Chondrocyte (in vitro differentiated cells): Measurements from ENCODE around the gene PCBP2. TPM values are rescaled to one million over a fixed set of nuclear protein-coding genes. Genes with fewer than 3 reads are reported as not detected.

ENCODE experiments used
- DNase-seq: peaks from one replicate; pipeline ENCODE4 v3.0.0; 2021; ENCODE audit warnings: mixed read lengths, low spot score
- H3K27ac Mint-ChIP-seq: one replicate; pipeline ENCODE4 v1.8.0; 2021; ENCODE audit warnings: mild to moderate bottlenecking, moderate library complexity, mixed read lengths; ENCODE audit not compliant: unreplicated experiment
- H3K27me3 Mint-ChIP-seq: 2 replicates; pipeline ENCODE4 v1.8.0; 2021; ENCODE audit warnings: low read depth, mixed read lengths
- H3K36me3 Mint-ChIP-seq: 2 replicates; pipeline ENCODE4 v1.8.0; 2021; ENCODE audit warnings: low read depth, mixed read lengths
- H3K4me1 Mint-ChIP-seq: 2 replicates; pipeline ENCODE4 v1.8.0; 2021; ENCODE audit warnings: low read depth, mild to moderate bottlenecking, mixed read lengths
- H3K4me3 Mint-ChIP-seq: one replicate; pipeline ENCODE4 v1.8.0; 2021; ENCODE audit warnings: mild to moderate bottlenecking, moderate library complexity, mixed read lengths; ENCODE audit not compliant: unreplicated experiment
- H3K9me3 Mint-ChIP-seq: 2 replicates; pipeline ENCODE4 v1.8.0; 2021; ENCODE audit warnings: low read depth, mixed read lengths
- total RNA-seq: library from RNA; stranded (reverse); gene quantifications from 3 replicates; pipeline ENCODE4 v1.2.1, GENCODE V29; 2021
- TF ChIP-seq, protein P1 (sequence below): fragments of 200-600 bp; sonication (generic); IDR thresholded peaks from 2 replicates; pipeline ENCODE4 v1.5.0; 2021; ENCODE audit warnings: antibody characterized with exemption, mild to moderate bottlenecking, moderate library complexity

PCBP2 gene
- total RNA-seq, 1 donor from 2014 or later, result 611 TPM

DNA sequence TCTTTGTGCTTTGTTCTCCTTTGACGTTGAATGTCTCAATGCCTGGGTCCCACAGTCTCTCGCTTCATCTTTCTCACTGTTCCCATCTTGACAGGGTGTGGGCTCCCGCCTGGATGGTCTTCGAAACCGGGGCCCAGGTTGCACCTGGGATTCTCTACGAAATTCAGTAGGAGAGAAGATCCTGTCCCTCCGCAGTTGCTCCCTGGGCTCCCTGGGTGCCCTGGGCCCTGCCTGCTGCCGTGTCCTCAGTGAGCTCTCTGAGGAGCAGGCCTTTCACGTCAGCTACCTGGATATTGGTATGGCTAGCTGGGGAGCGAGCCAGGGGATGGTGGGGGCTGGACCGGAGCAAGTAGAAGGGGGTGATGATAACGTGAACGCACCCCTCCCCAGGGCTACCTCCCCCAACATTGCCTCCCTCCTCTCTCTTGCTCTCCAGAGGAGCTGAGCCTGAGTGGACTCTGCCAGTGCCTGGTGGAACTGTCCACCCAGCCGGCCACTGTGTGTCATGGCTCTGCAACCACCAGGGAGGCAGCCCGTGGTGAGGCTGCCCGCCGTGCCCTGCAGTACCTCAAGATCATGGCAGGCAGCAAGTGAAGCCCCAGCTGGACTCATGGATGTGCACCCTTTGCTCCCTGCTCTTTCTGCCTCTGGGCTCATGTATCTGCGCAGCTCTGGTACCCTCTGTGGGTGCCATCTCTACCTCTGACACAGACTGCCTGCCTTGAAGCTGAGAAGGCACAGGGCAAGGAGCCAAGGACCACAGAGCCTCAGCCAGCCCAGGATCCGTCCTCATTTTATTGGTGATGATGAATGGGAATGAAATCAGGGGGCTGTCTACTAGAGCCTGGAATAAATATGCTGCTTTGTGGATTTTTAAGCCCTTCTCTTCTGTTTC lies 53.9 kb downstream of the PCBP2 start:
- no peak for DNase-seq
- Mint-ChIP-seq H3K4me3 (peak overlapping the region; percentile 4), H3K36me3 (peaks cover 3% of the 10 kb centered on the region), H3K27me3 (no peaks in the 10 kb centered on the region), H3K9me3 (no peaks in the 10 kb centered on the region), H3K27ac (peak overlapping the region; percentile 87), H3K4me1 (peaks cover 41% of the 10 kb centered on the region)
- TF ChIP-seq, protein P1, sequence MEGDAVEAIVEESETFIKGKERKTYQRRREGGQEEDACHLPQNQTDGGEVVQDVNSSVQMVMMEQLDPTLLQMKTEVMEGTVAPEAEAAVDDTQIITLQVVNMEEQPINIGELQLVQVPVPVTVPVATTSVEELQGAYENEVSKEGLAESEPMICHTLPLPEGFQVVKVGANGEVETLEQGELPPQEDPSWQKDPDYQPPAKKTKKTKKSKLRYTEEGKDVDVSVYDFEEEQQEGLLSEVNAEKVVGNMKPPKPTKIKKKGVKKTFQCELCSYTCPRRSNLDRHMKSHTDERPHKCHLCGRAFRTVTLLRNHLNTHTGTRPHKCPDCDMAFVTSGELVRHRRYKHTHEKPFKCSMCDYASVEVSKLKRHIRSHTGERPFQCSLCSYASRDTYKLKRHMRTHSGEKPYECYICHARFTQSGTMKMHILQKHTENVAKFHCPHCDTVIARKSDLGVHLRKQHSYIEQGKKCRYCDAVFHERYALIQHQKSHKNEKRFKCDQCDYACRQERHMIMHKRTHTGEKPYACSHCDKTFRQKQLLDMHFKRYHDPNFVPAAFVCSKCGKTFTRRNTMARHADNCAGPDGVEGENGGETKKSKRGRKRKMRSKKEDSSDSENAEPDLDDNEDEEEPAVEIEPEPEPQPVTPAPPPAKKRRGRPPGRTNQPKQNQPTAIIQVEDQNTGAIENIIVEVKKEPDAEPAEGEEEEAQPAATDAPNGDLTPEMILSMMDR, result no peak

GRCh38 chr12:53506450-53506785 lies 54.5 kb downstream of the PCBP2 start:
- TF ChIP-seq, protein P1, result no peak
- Mint-ChIP-seq H3K36me3 (peaks cover 3% of the 10 kb centered on the region), H3K27me3 (no peaks in the 10 kb centered on the region), H3K4me3 (no peak overlapping the region), H3K27ac (peak overlapping the region; percentile 87), H3K4me1 (peaks cover 41% of the 10 kb centered on the region), H3K9me3 (no peaks in the 10 kb centered on the region)
- DNase-seq, result no peak

GRCh38 chr12:53506881-53507602 lies 55.1 kb downstream of the PCBP2 start, which contains the start of gene NPFF:
NPFF (minus strand) TSS chr12:53507484; CDS start chr12:53507474, 10 bp downstream.
- TF ChIP-seq, protein P1, result no peak
- H3K4me1 Mint-ChIP-seq, result peaks cover 36% of the 10 kb centered on the region
- H3K9me3 Mint-ChIP-seq, result no peaks in the 10 kb centered on the region

DNA sequence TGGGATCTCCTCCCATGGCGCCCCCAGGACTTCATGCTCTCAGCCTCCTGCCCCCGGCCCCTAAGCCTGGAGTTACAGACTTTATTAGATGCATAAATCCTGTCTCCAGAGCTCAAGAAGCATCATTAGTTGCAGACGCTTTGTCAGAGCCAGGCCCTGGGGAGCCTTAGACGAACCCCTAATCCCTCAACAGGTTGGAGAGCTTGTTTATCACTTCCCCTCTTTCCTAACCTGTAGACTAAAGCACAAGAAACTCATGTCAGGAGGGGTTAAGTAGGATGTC lies 55.6 kb downstream of the PCBP2 start:
- peaks cover 31% of the 10 kb centered on the region for H3K4me1 Mint-ChIP-seq
- TF ChIP-seq, protein P1, result no peak
- peaks cover 5% of the 10 kb centered on the region for H3K36me3 Mint-ChIP-seq
- DNase-seq, result no peak
- H3K27me3 Mint-ChIP-seq, result no peaks in the 10 kb centered on the region
- no peak overlapping the region for H3K4me3 Mint-ChIP-seq
- peak overlapping the region; percentile 45 for H3K27ac Mint-ChIP-seq
- H3K9me3 Mint-ChIP-seq, result no peaks in the 10 kb centered on the region

More at GRCh38 chr12:53506881-53507602, 55.1 kb downstream of the PCBP2 start, which contains the start of gene NPFF:
- no peak for DNase-seq
- peak within 1 kb of the TSS; percentile 87 for H3K27ac Mint-ChIP-seq
- H3K27me3 Mint-ChIP-seq, result no peaks in the 10 kb centered on the region
- H3K4me3 Mint-ChIP-seq, result no peak within 1 kb of the TSS
- H3K36me3 Mint-ChIP-seq, result peaks cover 5% of the 10 kb centered on the region

DNA sequence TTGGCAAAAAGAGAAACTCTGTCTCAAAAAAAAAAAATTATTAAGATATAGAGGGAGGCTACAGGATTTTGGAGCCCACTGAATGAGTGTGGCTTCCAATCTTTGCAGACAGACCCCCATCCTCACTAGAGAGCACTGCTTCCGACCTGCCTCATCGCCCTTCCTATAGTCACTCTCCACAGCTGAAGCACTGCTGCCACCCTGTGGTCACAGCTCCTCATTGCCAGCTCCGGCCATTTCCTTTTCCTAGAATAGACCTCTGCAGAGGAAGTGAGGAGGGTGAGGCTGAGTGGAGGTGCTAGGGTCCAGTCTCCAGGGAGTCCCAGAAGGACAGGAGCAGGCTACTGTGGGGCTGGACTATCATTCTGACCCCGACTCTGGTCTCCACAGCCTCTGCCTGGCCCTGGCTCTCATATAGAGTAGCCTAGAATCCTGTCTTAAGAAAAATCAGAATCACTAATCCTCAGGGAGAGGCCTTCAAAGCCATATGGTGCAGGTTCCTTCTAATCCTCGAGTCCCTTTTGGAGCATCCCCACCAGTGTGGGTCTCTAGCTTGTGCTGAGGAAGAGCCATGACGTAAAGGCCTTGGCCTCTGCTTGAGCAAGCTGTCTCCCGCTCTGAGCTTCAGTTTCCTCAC lies 56.8 kb downstream of the PCBP2 start:
- TF ChIP-seq, protein P1, result peak; percentile 93
- H3K27me3 Mint-ChIP-seq, result no peaks in the 10 kb centered on the region
- no peak for DNase-seq
- H3K4me3 Mint-ChIP-seq, result no peak overlapping the region
- H3K27ac Mint-ChIP-seq, result peak overlapping the region; percentile 12
- peaks cover 6% of the 10 kb centered on the region for H3K36me3 Mint-ChIP-seq
- H3K9me3 Mint-ChIP-seq, result no peaks in the 10 kb centered on the region
- peaks cover 31% of the 10 kb centered on the region for H3K4me1 Mint-ChIP-seq
